Lower leg skin (tissue), 3 donors: ENCODE data around the gene ASIC4.

Experiments used
- POLR2A ChIP-seq, 2 donors: fragments of 450-650 bp; IDR thresholded peaks; one replicate each; pipeline ENCODE4 v1.6.1; 2016 to 2017; ENCODE audit warnings: antibody characterized with exemption in 2 of 2, mild to moderate bottlenecking in 1 of 2, moderate library complexity in 1 of 2
- TF ChIP-seq, protein P1 (sequence below), 3 donors: fragments of 450-650 bp; IDR thresholded peaks; one replicate each; pipeline ENCODE4 v1.5.1; 2016; ENCODE audit warnings: antibody characterized with exemption in 3 of 3, mild to moderate bottlenecking in 3 of 3, moderate library complexity in 2 of 3

DNA sequence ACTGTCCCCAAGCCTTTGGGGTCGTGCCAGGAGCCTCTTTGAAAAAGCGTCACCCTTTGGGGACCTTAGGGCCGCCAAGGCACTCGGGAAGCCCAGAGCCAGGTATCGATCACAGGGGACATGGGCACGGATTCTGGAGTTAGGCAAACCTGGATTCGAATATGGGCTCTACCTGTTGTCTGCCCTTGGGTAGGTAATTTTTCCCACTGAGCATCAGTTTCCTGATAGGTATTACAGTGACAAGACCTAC is 38.8 kb downstream of the ASIC4 start:
- no peak for TF ChIP-seq POLR2A (IDR thresholded peaks at IDR 0.05)
- TF ChIP-seq, protein P1, sequence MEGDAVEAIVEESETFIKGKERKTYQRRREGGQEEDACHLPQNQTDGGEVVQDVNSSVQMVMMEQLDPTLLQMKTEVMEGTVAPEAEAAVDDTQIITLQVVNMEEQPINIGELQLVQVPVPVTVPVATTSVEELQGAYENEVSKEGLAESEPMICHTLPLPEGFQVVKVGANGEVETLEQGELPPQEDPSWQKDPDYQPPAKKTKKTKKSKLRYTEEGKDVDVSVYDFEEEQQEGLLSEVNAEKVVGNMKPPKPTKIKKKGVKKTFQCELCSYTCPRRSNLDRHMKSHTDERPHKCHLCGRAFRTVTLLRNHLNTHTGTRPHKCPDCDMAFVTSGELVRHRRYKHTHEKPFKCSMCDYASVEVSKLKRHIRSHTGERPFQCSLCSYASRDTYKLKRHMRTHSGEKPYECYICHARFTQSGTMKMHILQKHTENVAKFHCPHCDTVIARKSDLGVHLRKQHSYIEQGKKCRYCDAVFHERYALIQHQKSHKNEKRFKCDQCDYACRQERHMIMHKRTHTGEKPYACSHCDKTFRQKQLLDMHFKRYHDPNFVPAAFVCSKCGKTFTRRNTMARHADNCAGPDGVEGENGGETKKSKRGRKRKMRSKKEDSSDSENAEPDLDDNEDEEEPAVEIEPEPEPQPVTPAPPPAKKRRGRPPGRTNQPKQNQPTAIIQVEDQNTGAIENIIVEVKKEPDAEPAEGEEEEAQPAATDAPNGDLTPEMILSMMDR (IDR thresholded peaks at IDR 0.05): no peak
